Measurements from ENCODE around the gene IGF1.
"Not testable (repeated sequence)": the region's sequence is repeated elsewhere in the genome, so short reads cannot be mapped to it uniquely, and the experiment has no call there.

IGF1 gene

DNA sequence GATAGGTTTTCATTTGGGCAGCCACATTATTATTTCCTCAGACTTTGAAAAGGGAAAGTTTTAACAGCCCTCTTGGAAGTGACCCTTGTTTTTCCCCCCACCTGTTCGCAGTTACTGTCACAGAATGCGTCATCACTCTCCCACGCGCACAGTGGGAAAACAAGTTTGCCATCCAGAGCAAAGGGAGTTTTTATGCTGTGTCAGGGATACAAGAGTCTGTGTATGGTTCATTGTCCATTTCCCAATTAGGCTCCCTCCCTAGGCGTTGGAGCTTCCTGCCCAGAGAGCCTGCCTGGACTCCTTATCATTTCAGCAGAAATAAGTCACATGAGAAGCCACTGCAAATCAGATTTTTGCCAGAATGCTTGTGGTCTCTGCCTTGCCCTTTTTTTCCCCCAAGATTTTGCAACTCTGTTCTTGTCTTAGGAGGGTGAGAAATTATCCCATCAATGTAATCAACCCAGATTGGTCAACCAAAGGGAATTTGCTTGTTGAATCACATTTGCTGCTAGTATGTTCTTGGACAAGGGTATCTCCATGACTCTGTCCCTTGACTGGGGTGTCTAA lies 104.1 kb downstream of the IGF1 start:
- no peak for DNase-seq

DNA sequence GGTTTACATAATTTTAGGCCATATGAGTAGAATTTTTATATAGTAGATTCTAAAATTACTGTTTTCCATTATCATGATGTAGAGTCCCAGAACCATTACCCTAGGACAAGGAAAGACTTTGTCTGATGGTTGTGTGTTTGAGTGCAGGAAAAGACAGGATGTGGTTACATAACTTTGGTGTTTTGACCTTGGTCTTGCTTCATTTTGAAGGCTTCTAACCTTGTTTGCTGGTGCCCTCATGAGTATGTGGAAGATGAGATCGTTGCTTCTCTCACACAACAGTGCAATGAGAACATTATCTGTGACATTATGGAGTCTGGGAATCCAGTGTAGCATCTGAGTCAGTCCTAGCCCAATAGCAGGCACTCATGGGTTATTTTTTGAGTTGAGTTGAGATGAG lies 106.2 kb downstream of the IGF1 start:
- DNase-seq = no peak

- DNase-seq = no peak
Measured at GRCh38 chr12:102372087-102372486, 108.3 kb downstream of the IGF1 start.

DNA sequence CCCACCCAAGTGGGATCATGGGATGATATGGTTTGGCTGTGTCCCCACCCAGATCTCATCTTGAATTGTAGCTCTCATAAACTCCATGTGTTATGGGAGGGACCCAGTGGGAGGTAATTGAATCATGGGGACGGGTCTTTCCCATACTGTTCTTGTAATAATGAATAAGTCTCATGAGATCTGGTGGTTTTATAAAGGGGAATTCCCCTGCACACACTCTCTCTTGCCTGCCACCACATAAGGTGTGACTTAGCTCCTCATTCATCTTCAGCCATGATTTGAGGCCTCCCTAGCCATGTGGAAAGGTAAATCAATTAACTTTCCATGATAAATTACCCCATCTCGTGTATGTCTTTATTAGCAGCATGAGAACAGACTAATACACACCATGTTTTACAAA lies 109.2 kb downstream of the IGF1 start:
- DNase-seq = no peak

DNA sequence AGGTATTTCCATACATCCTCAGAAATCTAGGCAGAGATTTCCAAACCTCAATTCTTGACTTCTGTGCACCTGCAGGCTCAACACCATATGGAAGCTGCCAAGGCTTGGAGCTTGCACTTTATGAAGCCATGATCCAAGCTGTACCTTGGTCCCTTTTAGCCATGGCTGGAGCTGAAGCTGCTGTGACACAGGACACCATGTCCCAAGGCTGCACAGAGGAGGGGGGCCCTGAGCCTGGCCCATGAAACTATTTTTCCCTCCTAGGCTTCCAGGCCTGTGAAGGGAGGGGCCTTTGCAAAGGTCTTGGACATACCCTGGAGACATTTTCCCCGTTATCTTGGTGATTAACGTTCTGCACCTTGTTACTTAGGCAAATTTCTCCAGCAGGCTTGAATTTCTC lies 110.5 kb downstream of the IGF1 start:
- no peak for DNase-seq

GRCh38 chr12:102365365-102365764 lies 115.0 kb downstream of the IGF1 start:
- no peak for DNase-seq

GRCh38 chr12:102364709-102365108 lies 115.7 kb downstream of the IGF1 start:
- DNase-seq = no peak

DNA sequence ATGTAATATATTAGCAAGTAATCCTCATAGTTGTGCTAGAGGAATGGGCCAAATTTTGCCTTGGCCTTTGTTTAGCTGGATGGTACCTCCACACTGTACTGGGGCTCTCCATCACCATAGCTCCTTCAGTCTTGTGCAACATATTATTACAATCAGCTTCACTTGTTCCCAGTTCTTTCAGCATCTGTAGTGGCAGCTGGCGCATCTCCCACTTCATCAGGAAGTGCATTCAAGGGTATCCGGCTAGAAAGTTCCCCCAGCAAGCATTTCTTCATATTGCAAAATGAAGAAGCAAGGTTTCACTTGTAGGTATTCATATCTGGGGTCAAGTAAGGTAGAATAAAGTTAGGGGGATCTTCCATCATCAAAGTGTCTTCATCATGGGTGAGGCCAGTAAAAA lies 123.7 kb downstream of the IGF1 start:
- no peak for DNase-seq

DNA sequence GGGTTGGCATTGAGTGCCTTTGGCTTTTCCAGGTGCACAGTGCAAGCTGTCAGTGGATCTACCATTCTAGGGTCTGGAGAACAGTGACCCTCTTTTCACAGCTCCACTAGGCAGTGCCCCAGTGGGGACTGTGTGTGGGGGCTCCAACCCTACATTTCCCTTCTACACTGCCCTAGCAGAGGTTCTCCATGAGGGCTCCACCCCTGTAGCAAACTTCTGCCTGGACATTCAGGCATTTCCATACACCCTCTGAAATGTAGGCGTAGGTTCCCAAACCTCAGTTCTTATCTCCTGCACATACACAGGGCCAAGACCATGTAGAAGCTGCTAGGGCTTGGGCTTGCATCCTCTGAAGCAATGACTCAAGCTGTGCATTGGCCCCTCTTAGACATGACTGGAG lies 126.1 kb downstream of the IGF1 start:
- not testable (repeated sequence) for DNase-seq

- DNase-seq = no peak
Measured at GRCh38 chr12:102351322-102351721, 129.0 kb downstream of the IGF1 start.

DNA sequence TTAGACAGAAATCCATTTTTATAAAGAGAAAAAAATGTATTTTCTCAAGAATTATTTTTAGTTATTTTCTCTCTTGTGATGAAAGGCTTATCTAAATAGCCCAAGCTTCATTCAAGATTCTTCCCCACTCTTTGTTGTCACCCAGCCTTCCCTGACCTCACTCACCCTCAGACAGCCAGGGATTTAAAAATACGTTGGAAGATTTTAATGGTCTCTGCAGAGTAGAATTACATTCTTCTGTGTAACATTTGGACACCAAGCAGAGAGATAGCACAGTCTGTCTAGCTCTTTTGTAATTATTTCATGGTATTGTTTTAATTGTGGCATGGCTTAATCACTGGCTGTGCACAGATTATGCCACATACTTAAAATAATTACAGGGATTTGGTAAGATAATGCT lies 130.3 kb downstream of the IGF1 start:
- no peak for DNase-seq

- DNase-seq = no peak
Measured at GRCh38 chr12:102349079-102349478, 131.3 kb downstream of the IGF1 start.

DNA sequence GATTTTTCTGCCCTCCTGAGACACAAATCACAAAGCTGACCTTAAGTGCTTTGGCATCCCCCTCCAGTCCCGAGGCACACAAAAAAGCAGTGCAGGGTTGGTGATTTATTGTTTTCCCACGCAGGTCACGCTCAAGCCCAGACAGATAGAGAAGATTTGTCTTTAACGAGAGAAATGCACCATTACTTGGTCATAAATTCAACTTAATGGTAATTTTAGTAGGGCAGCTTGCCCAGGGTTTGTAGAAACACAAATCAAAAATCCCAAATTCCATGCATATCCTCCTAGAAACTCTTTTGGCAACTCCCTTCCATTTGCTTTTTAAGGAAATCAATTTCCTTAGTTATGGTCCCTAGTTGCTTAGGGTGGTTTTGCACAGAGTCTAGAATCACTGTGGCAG lies 132.6 kb downstream of the IGF1 start:
- DNase-seq = no peak

All from Kasumi-1 (cell line).